ENCODE data around the gene TRIAP1. TPM values are rescaled to one million over a fixed set of nuclear protein-coding genes. Genes with fewer than 3 reads are reported as not detected.
"Not testable (repeated sequence)": the region's sequence is repeated elsewhere in the genome, so short reads cannot be mapped to it uniquely, and the experiment has no call there.

TRIAP1 gene
- total RNA-seq, 2 experiments from 2014 or later = 26.7 to 31.6 TPM

DNA sequence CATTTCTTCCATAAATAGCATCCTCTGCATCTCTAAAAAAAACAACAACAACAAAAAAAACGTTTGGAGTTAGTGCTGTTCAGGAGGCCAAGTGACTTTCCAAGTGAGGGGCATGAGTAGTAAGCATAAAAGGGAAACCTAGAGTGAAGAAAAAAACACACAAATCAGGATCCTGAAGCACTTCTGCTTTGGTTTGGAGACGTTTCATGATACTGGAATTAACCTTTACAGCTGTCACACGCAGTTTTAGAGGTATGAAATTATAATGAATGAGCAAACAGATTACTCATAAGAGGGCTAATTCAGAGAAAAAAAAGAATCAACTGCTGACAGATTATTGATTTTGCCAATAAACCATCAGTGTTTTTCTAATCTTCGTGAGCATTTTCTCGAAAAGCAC lies 19.6 kb upstream of the TRIAP1 start:
- peaks cover 56% of the 10 kb centered on the region for H3K36me3 Mint-ChIP-seq (ENCODE audit: low read depth)
- no peaks in the 10 kb centered on the region for H3K27me3 Mint-ChIP-seq
- no peaks in the 10 kb centered on the region for H3K9me3 Mint-ChIP-seq
- H3K4me3 Mint-ChIP-seq = no peak overlapping the region
- ChIA-PET CTCF (interaction anchor here (1.2 to 1.8 kb wide), 3 partner anchors 10 to 141 kb away, joined by 5 to 13 read pairs (median 7); no protein-coding TSS in a partner anchor), POLR2A (no interaction called here)
- H3K4me1 Mint-ChIP-seq = peaks cover 35% of the 10 kb centered on the region
- H3K27ac Mint-ChIP-seq = no peak overlapping the region
- no peak for DNase-seq

DNA sequence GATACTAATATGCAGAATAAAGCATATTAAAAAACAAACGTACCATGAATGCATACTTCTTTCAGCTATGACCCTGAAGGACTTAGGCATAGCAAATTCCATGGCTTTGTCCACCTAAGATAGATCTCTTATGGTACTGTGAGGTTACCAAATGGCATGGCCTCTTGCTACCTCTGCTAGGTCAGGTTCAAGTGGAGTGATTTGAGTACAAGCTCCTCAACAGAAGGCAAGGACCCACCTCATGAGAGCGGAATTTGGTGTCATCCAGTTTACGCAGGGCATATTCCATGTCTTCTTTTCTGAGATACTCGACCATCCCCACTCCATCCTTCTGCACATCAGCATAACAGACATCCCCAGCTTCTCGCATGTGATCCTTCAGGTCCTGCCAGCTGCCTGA lies 17.5 kb upstream of the TRIAP1 start:
- H3K27me3 Mint-ChIP-seq = no peaks in the 10 kb centered on the region
- DNase-seq = no peak
- H3K9me3 Mint-ChIP-seq = no peaks in the 10 kb centered on the region
- no peak overlapping the region for H3K4me3 Mint-ChIP-seq
- POLR2A ChIA-PET = no interaction called here
- peaks cover 28% of the 10 kb centered on the region for H3K4me1 Mint-ChIP-seq
- CTCF ChIA-PET = interaction anchor here (0.6 to 1.8 kb wide), 6 partner anchors 12 to 33 kb away, joined by 3 to 6 read pairs (median 3); no protein-coding TSS in a partner anchor
- no peak overlapping the region for H3K27ac Mint-ChIP-seq
- H3K36me3 Mint-ChIP-seq (ENCODE audit: low read depth) = peaks cover 71% of the 10 kb centered on the region

- Mint-ChIP-seq H3K36me3 (ENCODE audit: low read depth) (peaks cover 68% of the 10 kb centered on the region), H3K27me3 (no peaks in the 10 kb centered on the region), H3K4me1 (peaks cover 21% of the 10 kb centered on the region), H3K9me3 (no peaks in the 10 kb centered on the region), H3K4me3 (no peak overlapping the region), H3K27ac (no peak overlapping the region)
- ChIA-PET CTCF (interaction anchor here (0.6 to 1.8 kb wide), 2 partner anchors 12 to 365 kb away, joined by 3 to 6 read pairs; no protein-coding TSS in a partner anchor), POLR2A (no interaction called here)
- DNase-seq = no peak
Observed at GRCh38 chr12:120462099-120462640, 16.0 kb upstream of the TRIAP1 start.

GRCh38 chr12:120460157-120460556 lies 14.0 kb upstream of the TRIAP1 start:
- ChIA-PET CTCF (interaction anchor here (0.7 to 2.3 kb wide), 5 partner anchors 9 to 134 kb away, joined by 3 to 6 read pairs (median 4); no protein-coding TSS in a partner anchor), POLR2A (no interaction called here)
- peaks cover 67% of the 10 kb centered on the region for H3K36me3 Mint-ChIP-seq (ENCODE audit: low read depth)

GRCh38 chr12:120457133-120457532 lies 10.9 kb upstream of the TRIAP1 start:
- POLR2A ChIA-PET = interaction anchor here (1.2 kb wide), 1 partner anchor 11 kb away, joined by 3 read pairs; no protein-coding TSS in a partner anchor
- Mint-ChIP-seq H3K9me3 (no peaks in the 10 kb centered on the region), H3K4me1 (peaks cover 2% of the 10 kb centered on the region), H3K27me3 (no peaks in the 10 kb centered on the region), H3K27ac (no peak overlapping the region), H3K36me3 (ENCODE audit: low read depth) (peaks cover 47% of the 10 kb centered on the region), H3K4me3 (no peak overlapping the region)
- DNase-seq = no peak
- CTCF ChIA-PET = interaction anchor here (0.9 to 2.2 kb wide), 6 partner anchors 9 to 296 kb away, joined by 3 to 7 read pairs (median 4); no protein-coding TSS in a partner anchor

More at GRCh38 chr12:120460157-120460556, 14.0 kb upstream of the TRIAP1 start:
- Mint-ChIP-seq H3K9me3 (no peaks in the 10 kb centered on the region), H3K27me3 (no peaks in the 10 kb centered on the region), H3K4me3 (no peak overlapping the region), H3K27ac (peak overlapping the region; percentile 25), H3K4me1 (peaks cover 5% of the 10 kb centered on the region)
- DNase-seq = no peak

- Mint-ChIP-seq H3K4me1 (peaks cover 2% of the 10 kb centered on the region), H3K4me3 (no peak overlapping the region), H3K27me3 (no peaks in the 10 kb centered on the region), H3K36me3 (ENCODE audit: low read depth) (peaks cover 40% of the 10 kb centered on the region), H3K27ac (no peak overlapping the region), H3K9me3 (no peaks in the 10 kb centered on the region)
- no peak for DNase-seq
- ChIA-PET POLR2A (no interaction called here), CTCF (interaction anchor here (1.7 to 3.1 kb wide), 2 partner anchors 11 to 13 kb away, joined by 6 to 13 read pairs; no protein-coding TSS in a partner anchor)
Observed at GRCh38 chr12:120455302-120455701, 9.1 kb upstream of the TRIAP1 start.

DNA sequence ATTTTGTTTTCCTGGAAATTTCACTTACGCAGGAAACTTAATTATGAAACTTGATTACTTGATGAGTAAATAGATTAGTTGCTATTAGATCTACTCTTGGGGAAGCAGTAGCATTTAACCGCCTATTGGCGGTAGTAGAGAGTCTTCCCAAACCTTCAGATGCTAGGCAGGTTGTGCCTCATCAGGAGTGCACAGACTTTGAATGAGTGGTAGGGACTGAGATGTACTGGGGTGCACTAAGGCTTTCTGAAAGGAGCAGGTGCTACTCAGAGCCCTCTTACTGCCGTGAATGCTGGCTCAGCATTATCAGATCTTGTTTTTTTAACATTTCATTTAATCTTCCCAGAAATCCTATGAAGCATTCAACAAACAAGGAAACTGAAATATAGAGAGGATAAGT lies 7.8 kb upstream of the TRIAP1 start:
- Mint-ChIP-seq H3K27me3 (no peaks in the 10 kb centered on the region), H3K36me3 (ENCODE audit: low read depth) (peaks cover 37% of the 10 kb centered on the region), H3K4me1 (peaks cover 7% of the 10 kb centered on the region), H3K4me3 (no peak overlapping the region), H3K27ac (no peak overlapping the region), H3K9me3 (no peaks in the 10 kb centered on the region)
- CTCF ChIA-PET = interaction anchor here (1.1 to 3.1 kb wide), 2 partner anchors 12 to 14 kb away, joined by 3 to 13 read pairs; no protein-coding TSS in a partner anchor
- DNase-seq = peak; percentile 40
- POLR2A ChIA-PET = no interaction called here

GRCh38 chr12:120453060-120453750 lies 7.0 kb upstream of the TRIAP1 start:
- ChIA-PET POLR2A (no interaction called here), CTCF (interaction anchor here (1.1 to 3.1 kb wide), 2 partner anchors 13 kb away, joined by 3 to 13 read pairs; no protein-coding TSS in a partner anchor)
- DNase-seq = no peak
- Mint-ChIP-seq H3K27me3 (no peaks in the 10 kb centered on the region), H3K36me3 (ENCODE audit: low read depth) (peaks cover 34% of the 10 kb centered on the region), H3K9me3 (no peaks in the 10 kb centered on the region), H3K27ac (peak overlapping the region; percentile 41), H3K4me3 (no peak overlapping the region), H3K4me1 (peaks cover 8% of the 10 kb centered on the region)

GRCh38 chr12:120452524-120452923 lies 6.3 kb upstream of the TRIAP1 start:
- H3K9me3 Mint-ChIP-seq, H3K27me3 Mint-ChIP-seq, DNase-seq, H3K4me3 Mint-ChIP-seq, POLR2A ChIA-PET, H3K27ac Mint-ChIP-seq: not testable (repeated sequence)
- CTCF ChIA-PET = interaction anchor here (0.7 to 3.1 kb wide), 5 partner anchors 11 to 27 kb away, joined by 3 to 13 read pairs (median 4); no protein-coding TSS in a partner anchor
- Mint-ChIP-seq H3K36me3 (ENCODE audit: low read depth) (peaks cover 36% of the 10 kb centered on the region), H3K4me1 (peaks cover 15% of the 10 kb centered on the region)

- DNase-seq = no peak
- Mint-ChIP-seq H3K9me3 (no peaks in the 10 kb centered on the region), H3K27ac (peak overlapping the region; percentile 19), H3K4me1 (peaks cover 42% of the 10 kb centered on the region), H3K36me3 (ENCODE audit: low read depth) (peaks cover 28% of the 10 kb centered on the region), H3K4me3 (peak overlapping the region; percentile 99), H3K27me3 (no peaks in the 10 kb centered on the region)
- ChIA-PET CTCF (interaction anchor here (0.7 to 2.6 kb wide), 5 partner anchors 9 to 21 kb away, joined by 3 to 8 read pairs (median 4); partner anchors contain the start of gene SRSF9), POLR2A (no interaction called here)
Observed at GRCh38 chr12:120447992-120448391, 1.8 kb upstream of the TRIAP1 start.

DNA sequence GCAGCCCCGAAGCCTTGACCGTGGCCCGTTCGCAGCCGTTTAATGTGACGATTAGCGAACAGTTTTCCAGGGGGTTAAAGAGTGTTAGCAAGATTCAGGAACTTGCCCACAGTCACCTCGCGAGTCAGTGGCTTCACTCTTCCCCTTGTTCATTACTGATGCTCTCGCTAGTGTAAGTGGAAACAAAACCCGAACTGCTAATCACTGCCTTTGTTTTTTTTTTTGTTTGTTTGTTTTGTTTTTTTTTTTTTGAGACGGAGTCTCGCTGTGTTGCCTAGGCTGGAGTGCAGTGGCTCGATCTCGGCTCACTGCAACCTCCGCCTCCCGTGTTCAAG lies 627 bp upstream of the TRIAP1 start:
- Mint-ChIP-seq H3K27ac (peak overlapping the region; percentile 99), H3K4me1 (peaks cover 42% of the 10 kb centered on the region), H3K4me3 (peak overlapping the region; percentile 99), H3K36me3 (ENCODE audit: low read depth) (peaks cover 32% of the 10 kb centered on the region)
- POLR2A ChIA-PET, DNase-seq, H3K9me3 Mint-ChIP-seq, H3K27me3 Mint-ChIP-seq: not testable (repeated sequence)
- CTCF ChIA-PET = interaction anchor here (0.6 to 2.6 kb wide), 4 partner anchors 12 to 37 kb away, joined by 3 to 8 read pairs (median 4); partner anchors contain the start of gene SRSF9

GRCh38 chr12:120444676-120445075 lies 1.5 kb downstream of the TRIAP1 start:
- Mint-ChIP-seq H3K4me3 (peak overlapping the region; percentile 99), H3K27ac (peak overlapping the region; percentile 46)

More at GRCh38 chr12:120444676-120445075, 1.5 kb downstream of the TRIAP1 start:
- CTCF ChIA-PET = interaction anchor here (1.0 to 2.7 kb wide), 3 partner anchors 12 to 25 kb away, joined by 3 to 7 read pairs (median 4); partner anchors contain the start of gene SRSF9
- Mint-ChIP-seq H3K9me3 (no peaks in the 10 kb centered on the region), H3K27me3 (no peaks in the 10 kb centered on the region), H3K36me3 (ENCODE audit: low read depth) (peaks cover 42% of the 10 kb centered on the region), H3K4me1 (peaks cover 52% of the 10 kb centered on the region)
- POLR2A ChIA-PET = no interaction called here
- no peak for DNase-seq

Data from activated CD4-positive, alpha-beta T cell treated with anti-CD3 and anti-CD28 coated beads, Interleukin-2, amount 10 ng/mL, durations not matched to agents 7 days and 5 days (primary cell).